ENCODE data around the gene LRRC36. TPM values are rescaled to one million over a fixed set of nuclear protein-coding genes. Genes with fewer than 3 reads are reported as not detected.

Gene LRRC36
- total and polyA plus RNA-seq, 2 experiments from 2014 or later = 1.2 TPM; not detected in 1

DNA sequence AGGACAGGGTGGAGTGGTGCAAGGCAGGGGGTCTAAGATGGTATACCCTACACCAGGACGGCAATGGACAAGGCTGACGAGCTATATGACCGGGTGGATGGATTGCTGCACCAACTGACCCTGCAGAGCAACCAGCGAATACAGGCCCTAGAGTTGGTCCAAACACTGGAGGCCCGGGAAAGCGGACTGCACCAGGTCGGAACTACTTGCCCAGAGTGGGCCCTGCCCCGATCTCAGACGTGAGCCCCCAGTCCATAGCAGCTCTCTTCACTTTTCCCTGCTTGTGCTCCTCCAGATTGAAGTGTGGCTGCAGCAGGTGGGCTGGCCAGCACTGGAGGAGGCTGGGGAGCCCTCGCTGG is 44.2 kb upstream of the LRRC36 start:
- H3K4me3 Mint-ChIP-seq = no peak overlapping the region

DNA sequence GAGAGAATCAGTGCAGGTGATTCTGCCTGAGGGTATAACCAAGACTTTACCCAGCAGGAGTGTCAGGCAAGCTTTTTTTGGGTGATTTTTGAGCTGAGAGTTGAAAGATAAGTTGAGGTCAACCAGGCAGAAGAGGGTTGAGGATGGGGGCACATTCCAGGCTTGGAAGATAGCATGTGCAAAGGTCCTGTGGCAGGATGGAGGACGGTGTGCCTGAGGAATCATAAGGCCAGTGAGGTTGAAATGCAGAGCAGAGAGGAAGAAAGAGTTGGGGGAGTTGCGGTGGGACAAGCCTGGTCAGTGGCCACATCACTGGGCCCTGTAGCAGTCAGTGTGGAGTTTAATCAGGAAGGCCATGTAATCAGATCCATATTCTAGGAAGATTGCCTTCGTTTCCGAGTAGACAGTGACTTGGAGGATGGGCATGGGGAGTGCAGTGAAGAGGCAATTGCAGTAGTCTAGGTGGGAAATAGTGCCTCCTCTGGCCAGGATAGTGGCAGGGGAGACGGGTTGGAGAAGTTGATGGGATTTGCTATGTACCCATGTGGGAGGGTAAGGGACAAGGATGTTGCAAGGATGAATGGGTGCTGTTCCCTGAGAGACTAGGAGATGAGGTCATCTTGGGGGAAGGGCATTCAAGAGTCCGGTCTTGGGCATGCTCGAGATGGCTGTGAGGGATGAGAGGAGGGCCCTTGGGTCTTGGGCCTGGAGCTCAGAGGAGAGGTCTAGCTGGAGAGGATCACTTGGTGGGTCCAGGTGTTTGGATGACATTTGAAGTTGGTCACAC is 43.4 kb upstream of the LRRC36 start:
- Mint-ChIP-seq H3K27me3 (ENCODE audit: insufficient read depth, low read depth, poor library complexity) (peaks cover 6% of the 10 kb centered on the region), H3K27ac (no peak overlapping the region), H3K4me3 (no peak overlapping the region; the same call in 2 of the 3 replicates), H3K9me3 (no peaks in the 10 kb centered on the region), H3K36me3 (ENCODE audit: low read depth) (peaks cover 5% of the 10 kb centered on the region; the same call in 2 of the 3 replicates), H3K4me1 (peaks cover 2% of the 10 kb centered on the region)
- H4K20me1 ChIP-seq (replicated peaks; ENCODE audit: insufficient read depth) = no peaks in the 10 kb centered on the region
- peaks cover 5% of the 10 kb centered on the region; the same call in 1 of the 2 replicates for H3K4me1 ChIP-seq (ENCODE audit: insufficient read depth)
- no peaks in the 10 kb centered on the region for H3K9me2 ChIP-seq (ENCODE audit: insufficient read depth)
- no peaks in the 10 kb centered on the region for H3K79me2 ChIP-seq (replicated peaks; ENCODE audit: insufficient read depth)
- no peaks in the 10 kb centered on the region for H3F3A ChIP-seq (replicated peaks; ENCODE audit: low read depth)
- no peak overlapping the region for H3K4me3 ChIP-seq
- H3K27me3 ChIP-seq (ENCODE audit: insufficient read depth) = peaks cover 13% of the 10 kb centered on the region
- no peak overlapping the region for H2AFZ ChIP-seq
- H3K36me3 ChIP-seq (ENCODE audit: insufficient read depth) = no peaks in the 10 kb centered on the region
- DNase-seq (ENCODE audit: low spot score) = no peak
- no peak overlapping the region for H3K27ac ChIP-seq (ENCODE audit: low read depth)
- ATAC-seq = no peak
- no peak for TF ChIP-seq POLR2AphosphoS5 (IDR thresholded peaks at IDR 0.05; ENCODE audit: low read depth)
- TF ChIP-seq ZNF331 (CRISPR knock-in tag; IDR thresholded peaks at IDR 0.05; ENCODE audit: low read depth) = no peak
- no peak for TF ChIP-seq CREB1 (CRISPR knock-in tag; IDR thresholded peaks at IDR 0.05; ENCODE audit: low read depth)
- TF ChIP-seq, protein P1, sequence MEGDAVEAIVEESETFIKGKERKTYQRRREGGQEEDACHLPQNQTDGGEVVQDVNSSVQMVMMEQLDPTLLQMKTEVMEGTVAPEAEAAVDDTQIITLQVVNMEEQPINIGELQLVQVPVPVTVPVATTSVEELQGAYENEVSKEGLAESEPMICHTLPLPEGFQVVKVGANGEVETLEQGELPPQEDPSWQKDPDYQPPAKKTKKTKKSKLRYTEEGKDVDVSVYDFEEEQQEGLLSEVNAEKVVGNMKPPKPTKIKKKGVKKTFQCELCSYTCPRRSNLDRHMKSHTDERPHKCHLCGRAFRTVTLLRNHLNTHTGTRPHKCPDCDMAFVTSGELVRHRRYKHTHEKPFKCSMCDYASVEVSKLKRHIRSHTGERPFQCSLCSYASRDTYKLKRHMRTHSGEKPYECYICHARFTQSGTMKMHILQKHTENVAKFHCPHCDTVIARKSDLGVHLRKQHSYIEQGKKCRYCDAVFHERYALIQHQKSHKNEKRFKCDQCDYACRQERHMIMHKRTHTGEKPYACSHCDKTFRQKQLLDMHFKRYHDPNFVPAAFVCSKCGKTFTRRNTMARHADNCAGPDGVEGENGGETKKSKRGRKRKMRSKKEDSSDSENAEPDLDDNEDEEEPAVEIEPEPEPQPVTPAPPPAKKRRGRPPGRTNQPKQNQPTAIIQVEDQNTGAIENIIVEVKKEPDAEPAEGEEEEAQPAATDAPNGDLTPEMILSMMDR (conservative IDR thresholded peaks at IDR 0.05; ENCODE audit: low read depth in 2 of 2) = peak; percentile 23 to 29; a peak in 1 of 4 replicates
- H3K4me2 ChIP-seq = no peak overlapping the region

More for the DNA sequence above, 44.2 kb upstream of the LRRC36 start:
- Histone ChIP-seq H3K36me3 (ENCODE audit: insufficient read depth) (no peaks in the 10 kb centered on the region), H3K9me2 (ENCODE audit: insufficient read depth) (no peaks in the 10 kb centered on the region), H3K79me2 (replicated peaks; ENCODE audit: insufficient read depth) (no peaks in the 10 kb centered on the region), H2AFZ (no peak overlapping the region), H3K4me1 (ENCODE audit: insufficient read depth) (peaks cover 5% of the 10 kb centered on the region; the same call in 1 of the 2 replicates), H3K27ac (ENCODE audit: low read depth) (no peak overlapping the region), H4K20me1 (replicated peaks; ENCODE audit: insufficient read depth) (no peaks in the 10 kb centered on the region), H3K27me3 (ENCODE audit: insufficient read depth) (peaks cover 13% of the 10 kb centered on the region), H3K4me3 (no peak overlapping the region), H3F3A (replicated peaks; ENCODE audit: low read depth) (no peaks in the 10 kb centered on the region), H3K4me2 (no peak overlapping the region)
- H3K4me1 Mint-ChIP-seq = peaks cover 2% of the 10 kb centered on the region
- H3K9me3 Mint-ChIP-seq = no peaks in the 10 kb centered on the region
- no peak for DNase-seq (ENCODE audit: low spot score)
- H3K27ac Mint-ChIP-seq = no peak overlapping the region
- peaks cover 6% of the 10 kb centered on the region for H3K27me3 Mint-ChIP-seq (ENCODE audit: insufficient read depth, low read depth, poor library complexity)
- peaks cover 5% of the 10 kb centered on the region; the same call in 2 of the 3 replicates for H3K36me3 Mint-ChIP-seq (ENCODE audit: low read depth)
- TF ChIP-seq ZNF331 (CRISPR knock-in tag; IDR thresholded peaks at IDR 0.05; ENCODE audit: low read depth) = no peak
- TF ChIP-seq JUNB (IDR thresholded peaks at IDR 0.05; ENCODE audit: unreplicated experiment) = no peak
- TF ChIP-seq, protein P2, sequence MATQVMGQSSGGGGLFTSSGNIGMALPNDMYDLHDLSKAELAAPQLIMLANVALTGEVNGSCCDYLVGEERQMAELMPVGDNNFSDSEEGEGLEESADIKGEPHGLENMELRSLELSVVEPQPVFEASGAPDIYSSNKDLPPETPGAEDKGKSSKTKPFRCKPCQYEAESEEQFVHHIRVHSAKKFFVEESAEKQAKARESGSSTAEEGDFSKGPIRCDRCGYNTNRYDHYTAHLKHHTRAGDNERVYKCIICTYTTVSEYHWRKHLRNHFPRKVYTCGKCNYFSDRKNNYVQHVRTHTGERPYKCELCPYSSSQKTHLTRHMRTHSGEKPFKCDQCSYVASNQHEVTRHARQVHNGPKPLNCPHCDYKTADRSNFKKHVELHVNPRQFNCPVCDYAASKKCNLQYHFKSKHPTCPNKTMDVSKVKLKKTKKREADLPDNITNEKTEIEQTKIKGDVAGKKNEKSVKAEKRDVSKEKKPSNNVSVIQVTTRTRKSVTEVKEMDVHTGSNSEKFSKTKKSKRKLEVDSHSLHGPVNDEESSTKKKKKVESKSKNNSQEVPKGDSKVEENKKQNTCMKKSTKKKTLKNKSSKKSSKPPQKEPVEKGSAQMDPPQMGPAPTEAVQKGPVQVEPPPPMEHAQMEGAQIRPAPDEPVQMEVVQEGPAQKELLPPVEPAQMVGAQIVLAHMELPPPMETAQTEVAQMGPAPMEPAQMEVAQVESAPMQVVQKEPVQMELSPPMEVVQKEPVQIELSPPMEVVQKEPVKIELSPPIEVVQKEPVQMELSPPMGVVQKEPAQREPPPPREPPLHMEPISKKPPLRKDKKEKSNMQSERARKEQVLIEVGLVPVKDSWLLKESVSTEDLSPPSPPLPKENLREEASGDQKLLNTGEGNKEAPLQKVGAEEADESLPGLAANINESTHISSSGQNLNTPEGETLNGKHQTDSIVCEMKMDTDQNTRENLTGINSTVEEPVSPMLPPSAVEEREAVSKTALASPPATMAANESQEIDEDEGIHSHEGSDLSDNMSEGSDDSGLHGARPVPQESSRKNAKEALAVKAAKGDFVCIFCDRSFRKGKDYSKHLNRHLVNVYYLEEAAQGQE (IDR thresholded peaks at IDR 0.05; ENCODE audit: unreplicated experiment) = no peak
- no peak for TF ChIP-seq NANOG (IDR thresholded peaks at IDR 0.05; ENCODE audit: borderline replicate concordance)
- TF ChIP-seq STAT1 (IDR thresholded peaks at IDR 0.05; ENCODE audit: unreplicated experiment) = no peak
- ATAC-seq = no peak
